Measurements from ENCODE around the gene SLF1. TPM values are rescaled to one million over a fixed set of nuclear protein-coding genes. Genes with fewer than 3 reads are reported as not detected.

Gene SLF1
- total and polyA plus RNA-seq, 5 donors, result 2.3 to 6.9 (median 5.9) TPM

DNA sequence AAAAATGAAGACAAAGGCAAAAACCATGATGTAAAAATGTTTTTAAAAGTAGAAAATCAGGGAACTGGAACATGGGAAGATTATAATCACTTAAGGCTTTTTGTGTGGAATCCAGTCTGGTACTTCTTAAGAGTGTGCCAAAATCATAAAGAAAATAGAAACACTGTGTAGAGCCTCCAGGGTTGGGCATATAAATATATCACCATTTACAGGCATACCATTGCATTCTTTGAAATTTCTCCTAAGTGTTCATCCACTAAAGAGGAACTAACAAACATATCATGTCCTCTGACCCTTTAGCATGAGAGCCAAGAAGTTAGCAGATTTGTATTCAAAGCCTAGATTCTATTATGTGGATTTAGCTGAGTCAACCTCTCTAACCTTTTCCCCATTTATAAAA, 93.3 kb downstream of the SLF1 start:
- no peaks in the 10 kb centered on the region for H3K9me3 ChIP-seq (ENCODE audit: control insufficient read depth, low read length)
- no peak overlapping the region for H3K4me3 ChIP-seq (ENCODE audit: low read length)
- no peaks in the 10 kb centered on the region for H3K27me3 ChIP-seq (ENCODE audit: control insufficient read depth, insufficient read depth)
- no peaks in the 10 kb centered on the region for H3K4me1 ChIP-seq (ENCODE audit: control insufficient read depth, insufficient read depth, low read length)
- H3K27ac ChIP-seq (ENCODE audit: low read length), result no peak overlapping the region
- ATAC-seq (no peak), DNase-seq (no peak)
- intact Hi-C loops (cut with DNase I), result no loop called here

DNA sequence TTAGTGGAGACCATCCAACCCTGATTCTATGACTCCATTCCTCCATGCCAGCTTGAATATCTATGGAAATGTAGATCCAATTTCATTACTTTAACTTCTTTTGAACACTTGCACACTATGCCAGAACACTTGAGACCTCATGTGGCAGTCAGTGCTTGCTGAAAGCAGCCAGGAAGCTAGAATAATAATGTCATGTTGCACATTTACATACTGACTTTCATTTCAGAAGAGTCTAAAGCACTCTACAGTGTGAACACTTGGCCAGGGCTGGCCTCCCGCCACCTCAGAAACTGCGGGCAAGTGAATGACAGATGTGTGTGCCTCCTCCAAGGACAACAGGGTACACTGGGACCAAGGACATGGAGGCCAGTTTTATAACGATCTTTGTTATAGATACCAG, 97.3 kb downstream of the SLF1 start:
- Histone ChIP-seq H3K27ac (ENCODE audit: low read length) (no peak overlapping the region), H3K9me3 (ENCODE audit: control insufficient read depth, low read length) (no peaks in the 10 kb centered on the region), H3K4me1 (ENCODE audit: control insufficient read depth, insufficient read depth, low read length) (no peaks in the 10 kb centered on the region), H3K27me3 (ENCODE audit: control insufficient read depth, insufficient read depth) (no peaks in the 10 kb centered on the region), H3K4me3 (ENCODE audit: low read length) (no peak overlapping the region)
- intact Hi-C loops (cut with DNase I), result no loop called here
- DNase-seq (peak; percentile 31 to 80 (median 76)), ATAC-seq (peak; percentile 80 to 89)
- WGBS, result 72% methylated on average over 3 of the region's 3 CpGs

DNA sequence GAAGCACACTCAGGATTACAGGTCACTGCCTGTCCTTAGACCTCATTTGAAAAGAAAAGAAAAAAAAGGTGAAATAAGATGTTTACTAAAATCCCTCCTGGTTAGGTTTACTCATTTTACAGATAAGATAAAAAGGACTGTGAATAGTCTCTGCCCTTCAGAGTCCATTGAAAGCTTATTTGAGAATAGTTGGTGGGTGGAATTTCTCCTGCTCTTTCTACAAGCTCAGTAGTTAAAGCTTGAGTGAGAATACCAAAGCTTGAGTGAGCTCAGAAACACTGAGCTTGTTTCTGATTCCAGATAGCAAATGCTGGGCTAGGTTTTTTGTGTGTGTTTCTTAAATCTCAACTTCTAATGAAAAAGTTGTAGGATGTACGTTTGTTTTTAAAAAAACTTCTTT, 106.7 kb downstream of the SLF1 start:
- Histone ChIP-seq H3K4me1 (ENCODE audit: control insufficient read depth, insufficient read depth, low read length) (no peaks in the 10 kb centered on the region), H3K27ac (ENCODE audit: low read length) (no peak overlapping the region), H3K27me3 (ENCODE audit: control insufficient read depth, insufficient read depth) (no peaks in the 10 kb centered on the region), H3K4me3 (ENCODE audit: low read length) (no peak overlapping the region), H3K9me3 (ENCODE audit: control insufficient read depth, low read length) (no peaks in the 10 kb centered on the region)
- DNase-seq (no peak), ATAC-seq (no peak)
- 85% methylated on average over 1 of the region's 1 CpG for WGBS
- intact Hi-C loops (cut with DNase I), result no loop called here

- no peak overlapping the region for H3K4me3 ChIP-seq (ENCODE audit: low read length)
- intact Hi-C loops (cut with DNase I), result loop anchor here in 3 of 4 donors (10.0 kb wide), 1 partner anchor 207 kb away; no protein-coding TSS in a partner anchor
- H3K4me1 ChIP-seq (ENCODE audit: control insufficient read depth, insufficient read depth, low read length), result no peaks in the 10 kb centered on the region
- no peaks in the 10 kb centered on the region for H3K27me3 ChIP-seq (ENCODE audit: control insufficient read depth, insufficient read depth)
- H3K9me3 ChIP-seq (ENCODE audit: control insufficient read depth, low read length), result no peaks in the 10 kb centered on the region
- ATAC-seq, result no peak
- WGBS, result 41% methylated on average over 1 of the region's 1 CpG
- no peak for DNase-seq
- H3K27ac ChIP-seq (ENCODE audit: low read length), result no peak overlapping the region
Observed at GRCh38 chr5:94731471-94731870, 113.0 kb downstream of the SLF1 start.

GRCh38 chr5:94736498-94736897, 118.0 kb downstream of the SLF1 start:
- DNase-seq (no peak), ATAC-seq (no peak)
- Histone ChIP-seq H3K27ac (ENCODE audit: low read length) (no peak overlapping the region), H3K4me3 (ENCODE audit: low read length) (no peak overlapping the region), H3K9me3 (ENCODE audit: control insufficient read depth, low read length) (no peaks in the 10 kb centered on the region), H3K4me1 (ENCODE audit: control insufficient read depth, insufficient read depth, low read length) (no peaks in the 10 kb centered on the region), H3K27me3 (ENCODE audit: control insufficient read depth, insufficient read depth) (no peaks in the 10 kb centered on the region)
- 66% methylated on average over 1 of the region's 1 CpG for WGBS
- intact Hi-C loops (cut with DNase I), result loop anchor here in 3 of 4 donors (10.0 kb wide), 1 partner anchor 212 kb away; no protein-coding TSS in a partner anchor

DNA sequence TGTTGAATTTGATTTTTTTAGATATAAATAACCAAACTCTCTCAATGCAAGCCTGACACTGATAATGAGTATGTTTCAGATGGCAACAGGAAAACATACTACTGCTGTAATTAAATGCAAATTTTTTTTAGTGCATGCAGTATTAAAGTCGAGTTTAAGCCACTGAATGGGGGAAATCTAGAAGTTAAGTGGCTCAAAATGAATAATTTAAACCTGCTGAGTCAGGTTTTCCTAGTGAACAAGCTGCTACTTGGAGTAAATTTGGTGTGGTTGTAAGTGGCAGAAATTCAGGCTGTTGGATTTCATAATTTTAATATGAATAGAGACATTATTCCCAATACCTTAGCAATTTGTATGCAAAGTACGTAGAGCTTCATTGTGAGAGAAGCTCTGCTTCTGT, 121.8 kb downstream of the SLF1 start:
- DNase-seq, result no peak
- Histone ChIP-seq H3K4me1 (ENCODE audit: control insufficient read depth, insufficient read depth, low read length) (no peaks in the 10 kb centered on the region), H3K9me3 (ENCODE audit: control insufficient read depth, low read length) (no peaks in the 10 kb centered on the region), H3K27ac (ENCODE audit: low read length) (no peak overlapping the region), H3K27me3 (ENCODE audit: control insufficient read depth, insufficient read depth) (no peaks in the 10 kb centered on the region), H3K4me3 (ENCODE audit: low read length) (no peak overlapping the region)
- intact Hi-C loops (cut with DNase I), result no loop called here
- ATAC-seq, result no peak
- WGBS, result 66% methylated on average over 2 of the region's 2 CpGs

DNA sequence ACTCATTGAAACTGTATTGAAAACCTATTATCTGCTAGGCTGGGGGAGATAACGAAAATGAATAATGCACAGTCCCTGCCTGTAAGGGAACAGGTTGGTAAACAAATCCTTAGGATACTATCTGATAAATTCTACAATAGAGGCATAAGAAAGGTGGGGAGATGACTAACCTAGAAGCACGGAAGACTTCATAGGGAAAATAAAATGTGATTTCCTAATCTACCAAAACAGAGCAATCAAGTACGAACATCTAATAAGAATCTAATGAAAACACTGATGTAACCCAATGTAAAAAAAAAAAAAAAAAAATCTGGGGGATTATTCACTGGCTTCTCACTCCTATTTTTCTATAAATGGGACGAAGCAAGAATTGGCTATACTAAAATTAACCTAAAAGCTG, 124.4 kb downstream of the SLF1 start:
- DNase-seq, result no peak
- H3K27ac ChIP-seq (ENCODE audit: low read length), result no peak overlapping the region
- H3K4me1 ChIP-seq (ENCODE audit: control insufficient read depth, insufficient read depth, low read length), result no peaks in the 10 kb centered on the region
- intact Hi-C loops (cut with DNase I), result no loop called here
- no peak for ATAC-seq
- no peaks in the 10 kb centered on the region for H3K27me3 ChIP-seq (ENCODE audit: control insufficient read depth, insufficient read depth)
- WGBS, result 88% methylated on average over 4 of the region's 4 CpGs
- no peaks in the 10 kb centered on the region for H3K9me3 ChIP-seq (ENCODE audit: control insufficient read depth, low read length)
- H3K4me3 ChIP-seq (ENCODE audit: low read length), result no peak overlapping the region

- DNase-seq (no peak), ATAC-seq (no peak)
- intact Hi-C loops (cut with DNase I), result no loop called here
- Histone ChIP-seq H3K4me3 (ENCODE audit: low read length) (no peak overlapping the region), H3K4me1 (ENCODE audit: control insufficient read depth, insufficient read depth, low read length) (no peaks in the 10 kb centered on the region), H3K9me3 (ENCODE audit: control insufficient read depth, low read length) (no peaks in the 10 kb centered on the region), H3K27me3 (ENCODE audit: control insufficient read depth, insufficient read depth) (no peaks in the 10 kb centered on the region), H3K27ac (ENCODE audit: low read length) (no peak overlapping the region)
- 93% methylated on average over 2 of the region's 2 CpGs for WGBS
Observed at GRCh38 chr5:94744906-94745305, 126.4 kb downstream of the SLF1 start.

DNA sequence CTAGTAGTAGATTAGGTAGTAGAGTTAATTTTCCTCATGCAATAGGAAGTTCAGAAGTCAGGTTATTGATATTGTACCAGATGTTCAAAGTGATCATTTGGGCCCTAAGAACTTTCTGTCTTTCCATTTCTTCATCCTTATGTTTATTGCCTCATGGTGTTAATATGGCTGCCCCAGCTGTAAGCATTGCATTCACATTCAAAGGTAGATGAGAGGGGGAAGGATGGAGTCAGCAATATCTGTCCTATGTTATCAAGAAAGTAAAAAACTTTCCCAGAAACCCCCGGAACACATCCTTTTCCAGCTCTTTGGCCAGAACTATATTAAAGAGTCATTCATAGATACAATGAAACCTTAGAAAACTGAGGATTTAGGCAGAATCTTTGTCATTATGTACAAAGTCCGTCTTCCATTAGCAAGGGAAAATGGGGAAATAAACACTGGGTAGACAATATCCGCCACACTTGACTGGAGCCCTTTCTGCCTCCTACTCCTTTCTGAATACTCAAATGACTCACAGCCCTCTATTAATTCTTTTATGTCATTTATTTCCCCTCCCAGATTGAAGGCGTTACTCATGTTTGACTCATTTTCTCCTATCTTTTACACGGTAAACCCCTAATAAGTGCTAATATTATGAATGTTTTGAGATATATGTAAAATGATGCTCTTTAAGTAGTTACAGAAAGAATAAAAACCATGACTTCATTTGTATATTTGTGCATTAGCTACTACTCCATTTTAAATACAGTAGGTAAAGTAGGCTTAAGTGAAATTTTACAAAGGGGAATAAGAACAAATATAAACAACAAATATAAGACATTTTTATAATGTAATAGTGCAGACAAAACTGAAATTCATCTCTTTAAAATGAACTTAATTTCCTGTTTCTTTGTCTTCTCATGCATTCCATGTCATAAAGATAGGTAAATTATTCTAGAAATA, 127.6 kb downstream of the SLF1 start:
- no peaks in the 10 kb centered on the region for H3K27me3 ChIP-seq (ENCODE audit: control insufficient read depth, insufficient read depth)
- WGBS, result 67% methylated on average over 5 of the region's 5 CpGs
- intact Hi-C loops (cut with DNase I), result no loop called here
- DNase-seq (no peak), ATAC-seq (no peak)
- no peaks in the 10 kb centered on the region for H3K4me1 ChIP-seq (ENCODE audit: control insufficient read depth, insufficient read depth, low read length)
- H3K9me3 ChIP-seq (ENCODE audit: control insufficient read depth, low read length), result no peaks in the 10 kb centered on the region
- no peak overlapping the region for H3K4me3 ChIP-seq (ENCODE audit: low read length)
- no peak overlapping the region for H3K27ac ChIP-seq (ENCODE audit: low read length)

GRCh38 chr5:94746731-94747124, 128.3 kb downstream of the SLF1 start:
- Histone ChIP-seq H3K9me3 (ENCODE audit: control insufficient read depth, low read length) (no peaks in the 10 kb centered on the region), H3K4me1 (ENCODE audit: control insufficient read depth, insufficient read depth, low read length) (no peaks in the 10 kb centered on the region), H3K27me3 (ENCODE audit: control insufficient read depth, insufficient read depth) (no peaks in the 10 kb centered on the region), H3K27ac (ENCODE audit: low read length) (no peak overlapping the region), H3K4me3 (ENCODE audit: low read length) (no peak overlapping the region)
- intact Hi-C loops (cut with DNase I), result no loop called here
- 63% methylated on average over 1 of the region's 1 CpG for WGBS
- DNase-seq, result no peak
- no peak for ATAC-seq

Measured in right cardiac atrium (tissue), 5 donors.